C4-2B (cell line): ENCODE data around the gene IRF6.

Experiments used
- H3K27ac ChIP-seq: fragments of 450-650 bp; 2 replicates; pipeline ENCODE4 v1.5.1; 2017
- ZFX ChIP-seq: fragments of 450-650 bp; IDR thresholded peaks from 2 replicates; pipeline ENCODE4 v1.6.1; 2017
- TF ChIP-seq, protein P1 (sequence below): fragments of 450-650 bp; conservative IDR thresholded peaks from 2 replicates; pipeline ENCODE4 v1.5.1; 2017; ENCODE audit warnings: mild to moderate bottlenecking

IRF6 gene

DNA sequence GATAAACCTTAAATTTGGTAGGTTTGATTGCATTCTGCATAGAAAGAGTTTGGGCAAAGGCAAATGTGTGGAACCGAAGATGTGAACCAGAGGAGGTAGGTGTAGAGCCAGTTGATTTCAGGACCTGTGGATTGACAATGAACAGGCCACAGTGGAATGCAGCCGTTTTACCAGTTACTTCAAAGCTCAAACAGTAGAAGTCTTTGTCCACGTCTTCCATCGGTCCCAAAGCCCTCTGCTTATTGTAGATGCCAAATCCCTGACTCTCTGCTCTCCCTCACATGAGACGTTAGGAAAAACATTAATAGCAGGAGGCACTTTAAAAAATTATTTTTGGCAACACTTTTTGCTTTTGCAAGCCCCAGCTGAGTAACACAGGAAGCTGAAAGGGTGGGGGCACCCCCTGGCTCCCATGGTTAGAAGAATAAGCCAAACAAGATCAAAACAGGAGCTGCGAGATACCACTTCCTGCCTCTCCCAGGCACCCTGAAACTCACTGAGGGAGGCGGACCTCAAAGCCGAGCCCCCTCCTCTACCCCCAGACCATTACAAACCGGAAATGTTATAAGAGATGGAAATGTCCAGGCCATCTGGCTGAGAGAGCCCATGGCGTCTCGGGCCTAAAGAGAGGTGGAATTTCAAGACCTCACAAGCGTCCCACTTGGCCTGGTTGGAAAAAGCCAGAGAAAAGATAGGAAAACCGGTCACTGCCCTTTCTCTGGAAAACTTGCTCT is 36.6 kb downstream of the IRF6 start:
- TF ChIP-seq, protein P1, sequence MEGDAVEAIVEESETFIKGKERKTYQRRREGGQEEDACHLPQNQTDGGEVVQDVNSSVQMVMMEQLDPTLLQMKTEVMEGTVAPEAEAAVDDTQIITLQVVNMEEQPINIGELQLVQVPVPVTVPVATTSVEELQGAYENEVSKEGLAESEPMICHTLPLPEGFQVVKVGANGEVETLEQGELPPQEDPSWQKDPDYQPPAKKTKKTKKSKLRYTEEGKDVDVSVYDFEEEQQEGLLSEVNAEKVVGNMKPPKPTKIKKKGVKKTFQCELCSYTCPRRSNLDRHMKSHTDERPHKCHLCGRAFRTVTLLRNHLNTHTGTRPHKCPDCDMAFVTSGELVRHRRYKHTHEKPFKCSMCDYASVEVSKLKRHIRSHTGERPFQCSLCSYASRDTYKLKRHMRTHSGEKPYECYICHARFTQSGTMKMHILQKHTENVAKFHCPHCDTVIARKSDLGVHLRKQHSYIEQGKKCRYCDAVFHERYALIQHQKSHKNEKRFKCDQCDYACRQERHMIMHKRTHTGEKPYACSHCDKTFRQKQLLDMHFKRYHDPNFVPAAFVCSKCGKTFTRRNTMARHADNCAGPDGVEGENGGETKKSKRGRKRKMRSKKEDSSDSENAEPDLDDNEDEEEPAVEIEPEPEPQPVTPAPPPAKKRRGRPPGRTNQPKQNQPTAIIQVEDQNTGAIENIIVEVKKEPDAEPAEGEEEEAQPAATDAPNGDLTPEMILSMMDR: no peak
- no peak for TF ChIP-seq ZFX
- H3K27ac ChIP-seq: no peak overlapping the region

DNA sequence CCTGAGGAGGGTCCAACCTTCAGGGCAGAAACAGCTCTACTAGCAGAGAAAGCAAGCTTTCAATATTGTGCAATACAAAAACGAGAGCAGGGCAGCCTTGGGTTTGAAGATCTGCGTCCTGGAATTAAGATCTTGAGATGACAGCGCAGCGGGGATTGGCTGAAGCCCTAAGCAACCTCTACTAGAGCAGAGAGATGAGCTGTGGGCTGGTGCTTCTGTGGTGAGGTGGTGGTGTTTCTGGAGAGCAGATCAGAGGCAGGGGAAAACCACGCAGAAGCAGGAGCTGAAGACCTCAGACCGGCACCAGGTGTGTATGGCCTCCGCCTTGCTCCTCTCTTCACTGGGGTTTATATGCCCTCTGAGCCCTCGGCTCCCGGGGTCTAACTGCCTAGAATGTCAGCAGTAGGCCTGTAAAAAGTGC is 37.6 kb downstream of the IRF6 start:
- no peak overlapping the region for H3K27ac ChIP-seq
- TF ChIP-seq ZFX: no peak
- TF ChIP-seq, protein P1: no peak

DNA sequence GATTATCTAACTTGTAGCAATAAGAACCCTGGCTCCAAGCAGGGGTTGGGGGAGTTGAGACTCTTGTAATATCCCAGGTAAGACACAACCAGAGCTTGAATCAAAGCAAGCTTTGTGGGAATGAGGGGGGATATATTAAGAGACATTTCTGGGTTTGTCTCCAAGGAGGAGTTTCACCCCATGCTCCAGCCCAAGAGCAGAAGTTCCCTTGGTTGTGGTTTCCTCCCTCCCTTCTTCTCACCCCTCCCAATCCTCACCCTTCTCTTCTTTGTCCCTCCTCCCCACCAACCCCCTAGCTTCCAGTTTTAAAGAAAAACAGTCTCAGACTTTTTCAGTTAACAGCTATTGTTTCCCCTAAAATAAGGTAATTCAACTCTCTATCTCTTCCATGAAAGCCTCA is 38.2 kb downstream of the IRF6 start:
- TF ChIP-seq ZFX: no peak
- TF ChIP-seq, protein P1: no peak

DNA sequence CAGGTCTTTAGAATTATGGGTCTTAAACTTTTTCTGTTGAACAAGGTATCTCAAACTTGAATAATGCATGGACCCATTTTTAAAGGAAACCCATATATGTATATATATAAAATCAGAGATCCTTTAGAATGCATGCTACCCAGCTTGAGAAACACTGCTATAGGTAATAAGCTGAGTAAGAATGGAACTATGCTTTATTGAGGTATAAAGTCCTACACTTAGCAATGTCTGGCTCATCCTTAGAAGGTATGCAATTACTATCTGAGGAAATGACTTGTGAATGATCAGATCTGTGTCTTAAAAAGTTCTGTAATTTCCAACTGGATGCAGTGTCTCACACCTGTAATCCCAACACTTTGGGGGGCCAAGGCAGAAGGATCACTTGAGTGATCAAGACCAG is 38.8 kb downstream of the IRF6 start:
- TF ChIP-seq ZFX: no peak
- TF ChIP-seq, protein P1: no peak
- no peak overlapping the region for H3K27ac ChIP-seq

More for the DNA sequence above, 38.2 kb downstream of the IRF6 start:
- H3K27ac ChIP-seq: no peak overlapping the region

DNA sequence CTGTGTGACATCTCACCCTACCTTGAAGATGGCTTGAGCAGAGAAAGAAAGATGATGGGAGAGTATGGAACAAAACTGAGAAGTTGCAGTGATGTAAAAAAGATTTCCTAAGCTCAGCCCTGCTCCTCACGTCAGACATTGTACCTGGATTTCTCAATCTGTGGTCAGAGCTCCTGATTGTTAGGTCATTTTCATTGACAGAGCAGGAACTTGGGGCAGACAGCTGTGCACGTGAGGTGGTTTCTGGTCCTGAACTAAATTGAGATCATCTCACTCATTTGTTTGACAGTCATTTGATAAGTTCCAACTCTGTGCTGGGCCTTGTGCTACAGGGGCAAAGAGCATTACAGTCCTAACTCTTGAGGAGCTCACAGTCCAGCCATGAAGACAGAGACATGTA is 39.9 kb downstream of the IRF6 start:
- H3K27ac ChIP-seq: no peak overlapping the region
- TF ChIP-seq, protein P1: no peak
- no peak for TF ChIP-seq ZFX

DNA sequence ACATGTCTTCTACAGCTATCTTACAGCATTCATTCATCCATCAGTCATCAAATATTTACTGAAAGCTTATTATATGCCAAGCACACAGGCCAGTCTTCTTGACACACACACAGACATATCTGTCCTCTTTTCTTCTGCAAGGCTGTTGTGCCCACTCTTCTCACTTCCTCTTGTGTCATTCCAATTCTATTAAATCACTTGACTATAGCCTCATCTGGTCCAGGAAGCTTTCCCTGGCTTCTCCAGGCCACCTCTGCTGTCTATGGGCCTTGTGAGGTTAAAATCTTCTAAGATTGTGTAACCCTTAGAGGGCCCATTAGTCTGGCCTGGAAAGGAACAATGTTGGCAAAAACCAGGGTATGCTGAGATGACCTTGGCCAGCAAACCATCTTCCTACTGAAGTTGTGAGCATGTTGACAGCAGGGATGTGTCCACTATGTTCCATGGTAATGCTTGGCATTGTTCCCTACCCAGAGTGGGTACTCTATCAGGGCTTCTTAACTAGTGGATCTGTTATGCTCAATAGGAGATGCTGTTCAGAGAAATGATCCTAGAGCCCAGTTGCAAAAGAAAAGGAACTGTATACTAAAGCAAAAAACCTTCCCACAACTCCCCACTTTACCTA is 44.8 kb downstream of the IRF6 start:
- H3K27ac ChIP-seq: no peak overlapping the region

More for the DNA sequence above, 44.8 kb downstream of the IRF6 start:
- TF ChIP-seq, protein P1: no peak
- TF ChIP-seq ZFX: no peak
